Stimulated activated CD4-positive, alpha-beta T cell treated with anti-CD3 and anti-CD28 coated beads, Interleukin-1b, Interleukin-23, amount 100 ng/mL, for 1 hour (primary cell): ENCODE measurements around the gene LUC7L3.

Experiments
- DNase-seq, 2 donors: peaks; one replicate each; pipeline ENCODE4 v3.0.0-alpha.2; 2020; ENCODE audit warnings: low read depth in 2 of 2

Gene LUC7L3

GRCh38 chr17:50749245-50749644 is 29.8 kb downstream of the LUC7L3 start:
- DNase-seq: no peak

- DNase-seq: no peak
Observed at GRCh38 chr17:50754521-50754920, 35.1 kb downstream of the LUC7L3 start.

- DNase-seq: no peak
Observed at GRCh38 chr17:50758524-50758923, 39.1 kb downstream of the LUC7L3 start.

- DNase-seq: no peak
Observed at GRCh38 chr17:50758989-50759544, 39.7 kb downstream of the LUC7L3 start.

- no peak for DNase-seq
Observed at GRCh38 chr17:50762177-50762576, 42.8 kb downstream of the LUC7L3 start.

- DNase-seq: no peak
Observed at GRCh38 chr17:50763716-50764475, 44.5 kb downstream of the LUC7L3 start.

GRCh38 chr17:50764734-50765149 is 45.3 kb downstream of the LUC7L3 start:
- no peak for DNase-seq

GRCh38 chr17:50765454-50766221 is 46.2 kb downstream of the LUC7L3 start:
- no peak for DNase-seq

- no peak for DNase-seq
Observed at GRCh38 chr17:50766222-50767023, 47.0 kb downstream of the LUC7L3 start.

- no peak for DNase-seq
Observed at GRCh38 chr17:50767030-50767429, 47.6 kb downstream of the LUC7L3 start.

GRCh38 chr17:50767446-50767845 is 48.0 kb downstream of the LUC7L3 start, which contains the start of gene ANKRD40CL:
TSS of gene ANKRD40CL (minus strand) at chr17:50767518. CDS start at chr17:50766913, 605 bp downstream.
- no peak for DNase-seq

- DNase-seq: no peak
Observed at GRCh38 chr17:50768346-50768761, 49.0 kb downstream of the LUC7L3 start.

GRCh38 chr17:50769884-50770283 is 50.5 kb downstream of the LUC7L3 start:
- no peak for DNase-seq

GRCh38 chr17:50770346-50770745 is 50.9 kb downstream of the LUC7L3 start:
- no peak for DNase-seq

- no peak for DNase-seq
Observed at GRCh38 chr17:50771991-50772785, 52.8 kb downstream of the LUC7L3 start.

GRCh38 chr17:50774225-50774803 is 54.9 kb downstream of the LUC7L3 start:
- DNase-seq: no peak

GRCh38 chr17:50775926-50776325 is 56.5 kb downstream of the LUC7L3 start:
- no peak for DNase-seq

- DNase-seq: no peak
Observed at GRCh38 chr17:50778471-50778870, 59.1 kb downstream of the LUC7L3 start.

GRCh38 chr17:50778988-50779387 is 59.6 kb downstream of the LUC7L3 start:
- no peak for DNase-seq

- no peak for DNase-seq
Observed at GRCh38 chr17:50779747-50780353, 60.4 kb downstream of the LUC7L3 start.
